GM23248 (cell line): ENCODE measurements around the gene TMEM161A. TPM values are rescaled to one million over a fixed set of nuclear protein-coding genes. Genes with fewer than 3 reads are reported as not detected.

Experiments
- DNase-seq: peaks from one replicate; pipeline ENCODE4 v3.0.0-alpha.2; 2015
- H2AFZ ChIP-seq: fragments of 200-600 bp; sonication (generic); 2 replicates; pipeline ENCODE4 v1.6.1; 2016; ENCODE audit warnings: antibody characterized with exemption
- H3F3A ChIP-seq: fragments of 200-600 bp; sonication (generic); 2 replicates; pipeline ENCODE4 v1.6.1; 2016; ENCODE audit warnings: mild to moderate bottlenecking, antibody characterized with exemption, mixed run types; ENCODE audit not compliant: insufficient read depth
- H3K27ac ChIP-seq: fragments of 200-600 bp; sonication (generic); 2 replicates; pipeline ENCODE4 v1.5.1; 2016; ENCODE audit warnings: mild to moderate bottlenecking
- H3K27me3 ChIP-seq: fragments of 200-600 bp; sonication (generic); replicated peaks from 2 replicates; pipeline ENCODE4 v1.6.1; 2016; ENCODE audit warnings: mild to moderate bottlenecking; ENCODE audit not compliant: insufficient read depth
- H3K36me3 ChIP-seq: fragments of 200-600 bp; sonication (generic); 2 replicates; pipeline ENCODE4 v1.6.1; 2016; ENCODE audit warnings: low read depth, mild to moderate bottlenecking
- H3K4me1 ChIP-seq: fragments of 200-600 bp; sonication (generic); 2 replicates; pipeline ENCODE4 v1.6.1; 2016; ENCODE audit warnings: mild to moderate bottlenecking; ENCODE audit not compliant: insufficient read depth
- H3K4me2 ChIP-seq: fragments of 200-600 bp; sonication (generic); one replicate; pipeline ENCODE4 v1.6.1; 2016; ENCODE audit warnings: mild to moderate bottlenecking; ENCODE audit not compliant: unreplicated experiment
- H3K4me3 ChIP-seq: fragments of 200-600 bp; sonication (generic); 2 replicates; pipeline ENCODE4 v1.5.1; 2016; ENCODE audit warnings: mild to moderate bottlenecking
- H3K79me2 ChIP-seq: fragments of 200-600 bp; sonication (generic); 2 replicates; pipeline ENCODE4 v1.6.1; 2016; ENCODE audit warnings: mild to moderate bottlenecking; ENCODE audit not compliant: insufficient read depth
- H3K9ac ChIP-seq: fragments of 200-600 bp; sonication (generic); 2 replicates; pipeline ENCODE4 v1.6.1; 2016; ENCODE audit warnings: mild to moderate bottlenecking
- H3K9me2 ChIP-seq: fragments of 200-600 bp; sonication (generic); 2 replicates; pipeline ENCODE4 v1.6.1; 2016; ENCODE audit warnings: mixed run types, mild to moderate bottlenecking, moderate library complexity; ENCODE audit not compliant: insufficient read depth
- H3K9me3 ChIP-seq: fragments of 200-600 bp; sonication (generic); one replicate; pipeline ENCODE4 v1.6.1; 2017; ENCODE audit warnings: low read depth
- H4K20me1 ChIP-seq: fragments of 200-600 bp; sonication (generic); 2 replicates; pipeline ENCODE4 v1.6.0; 2016; ENCODE audit not compliant: insufficient read depth
- EZH2 ChIP-seq: fragments of 200-600 bp; sonication (generic); IDR thresholded peaks from 2 replicates; pipeline ENCODE4 v1.6.1; 2018; ENCODE audit warnings: antibody characterized with exemption, mild to moderate bottlenecking; ENCODE audit not compliant: insufficient read depth, poor library complexity, severe bottlenecking
- EZH2phosphoT487 ChIP-seq: fragments of 200-600 bp; sonication (generic); IDR thresholded peaks from 2 replicates; pipeline ENCODE4 v1.6.1; 2018; ENCODE audit warnings: antibody characterized with exemption, moderate library complexity, mild to moderate bottlenecking, low read depth; ENCODE audit not compliant: insufficient read depth
- WGBS, 2 experiments: methylation state at CpG; one replicate each; pipeline ENCODE4 v1.1.6; 2015 to 2017; ENCODE audit warnings: low lambda C conversion rate in 2 of 2, low coverage in 1 of 2; ENCODE audit errors: missing lambda C conversion rate in 2 of 2; 5-methylcytosine and 5-hydroxymethylcytosine counted together
- in situ Hi-C: fragments of 300-500 bp; cut with MboI; formaldehyde crosslinking; loops from 2 replicates; pipeline ENCODE4 v1.15.0; 2020
- polyA plus RNA-seq: library from polyadenylated mRNA; unstranded; fragments of >200 nt; fragmentation: Nextera tagmentation; extraction: Ambion mirVana; gene quantifications from 2 replicates; pipeline ENCODE4 v1.2.1, GENCODE V29; 2016
- total RNA-seq: library from RNA; depleted of rRNA; stranded (reverse); fragments of >200 nt; shearing (Covaris generic); gene quantifications from 2 replicates; pipeline ENCODE4 v1.2.3, GENCODE V29; 2014

Gene TMEM161A
- total and polyA plus RNA-seq, 2 experiments from 2014 or later = 29.1 to 33.7 TPM

DNA sequence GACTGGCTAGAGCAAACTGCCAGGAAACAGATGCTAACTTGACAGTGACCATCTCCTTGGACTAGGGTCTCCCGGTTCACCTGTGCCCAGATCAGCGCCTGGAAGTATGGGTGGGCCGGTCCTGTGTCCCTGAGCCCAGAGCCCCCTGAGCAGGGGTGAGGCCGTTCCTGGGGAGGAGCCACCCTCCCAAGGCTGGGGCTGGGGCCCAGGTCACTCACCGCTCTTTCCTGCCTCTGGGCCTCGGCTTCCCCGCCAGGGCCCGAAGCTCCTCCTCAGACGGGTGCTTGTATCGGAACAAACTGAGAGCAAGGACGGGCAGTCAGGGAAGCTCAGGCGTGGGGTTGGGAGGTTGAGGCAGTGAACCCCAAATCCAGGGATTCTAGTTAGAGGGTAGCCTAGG is 5.4 kb downstream of the TMEM161A start:
- in situ Hi-C loops = no loop called here
- Histone ChIP-seq H3K4me3 (no peak overlapping the region), H3K9me2 (no peaks in the 10 kb centered on the region), H3K4me1 (no peaks in the 10 kb centered on the region), H3F3A (no peaks in the 10 kb centered on the region), H3K79me2 (0 out of 2 replicates have a peak, but pooled peaks cover 7% of the 10 kb centered on the region), H3K36me3 (no peaks in the 10 kb centered on the region), H3K4me2 (no peak overlapping the region), H3K27me3 (no peaks in the 10 kb centered on the region), H4K20me1 (no peaks in the 10 kb centered on the region), H3K9ac (no peak overlapping the region), H3K9me3 (no peaks in the 10 kb centered on the region), H2AFZ (no peak overlapping the region), H3K27ac (no peak overlapping the region)
- DNase-seq = no peak
- 85 to 89% methylated on average over 12 of the region's 12 CpGs for WGBS, 2 experiments
- TF ChIP-seq EZH2 (no peak), EZH2phosphoT487 (no peak)

DNA sequence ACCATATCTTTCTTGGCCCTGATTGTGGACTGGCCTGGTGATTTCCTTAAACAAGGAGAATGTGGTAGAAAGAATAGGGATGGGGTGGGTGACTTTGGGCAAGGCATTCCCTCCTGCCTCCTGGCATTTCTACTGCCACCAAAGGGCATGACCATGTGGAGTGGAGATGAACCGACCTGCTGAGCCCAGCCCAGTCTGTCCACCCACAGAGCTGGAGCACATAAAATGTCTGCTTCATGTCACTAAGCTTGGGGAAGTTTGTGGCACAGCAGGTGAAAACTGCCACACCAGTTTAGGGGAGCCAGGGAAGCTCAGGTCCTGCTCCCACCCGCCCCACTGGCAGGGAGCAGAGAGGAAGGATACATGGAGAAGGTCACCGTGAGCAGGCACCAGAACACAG is 6.3 kb downstream of the TMEM161A start:
- H3K36me3 ChIP-seq = no peaks in the 10 kb centered on the region
- H3K9ac ChIP-seq = no peak overlapping the region
- DNase-seq = no peak
- H3K4me1 ChIP-seq = no peaks in the 10 kb centered on the region
- no peak overlapping the region for H3K4me3 ChIP-seq
- no peaks in the 10 kb centered on the region for H4K20me1 ChIP-seq
- no peak for TF ChIP-seq EZH2
- TF ChIP-seq EZH2phosphoT487 = no peak
- H3K79me2 ChIP-seq = 0 out of 2 replicates have a peak, but pooled peaks cover under 1% of the 10 kb centered on the region
- no peak overlapping the region for H2AFZ ChIP-seq
- H3K9me3 ChIP-seq = no peaks in the 10 kb centered on the region
- H3K27ac ChIP-seq = no peak overlapping the region
- H3K4me2 ChIP-seq = no peak overlapping the region
- H3K27me3 ChIP-seq = no peaks in the 10 kb centered on the region
- no peaks in the 10 kb centered on the region for H3F3A ChIP-seq
- WGBS, 2 experiments = 84 to 89% methylated on average over 3 of the region's 3 CpGs
- no peaks in the 10 kb centered on the region for H3K9me2 ChIP-seq
- in situ Hi-C loops = no loop called here

DNA sequence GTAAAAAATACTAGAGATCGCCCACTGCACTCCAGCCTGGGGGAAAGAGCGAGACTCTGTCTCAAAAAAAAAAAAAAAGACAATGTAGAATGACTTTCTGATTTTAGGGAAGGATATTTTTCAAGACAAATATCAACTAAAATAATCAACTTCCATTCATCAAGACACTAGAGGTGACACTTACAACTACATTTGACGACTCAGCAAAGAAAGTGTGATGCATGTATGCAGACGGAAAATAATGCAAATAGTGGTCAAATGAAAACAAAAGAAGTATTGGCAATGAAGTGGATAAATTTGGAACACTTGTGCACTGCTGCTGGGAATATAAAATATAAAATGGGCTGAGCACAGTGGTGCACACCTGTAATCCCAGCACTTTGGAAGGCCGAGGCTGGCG is 12.2 kb downstream of the TMEM161A start:
- no peak overlapping the region for H3K27ac ChIP-seq
- no peak overlapping the region for H2AFZ ChIP-seq
- H3K27me3 ChIP-seq = no peaks in the 10 kb centered on the region
- no peak overlapping the region for H3K9ac ChIP-seq
- WGBS, 2 experiments = 96 to 97% methylated on average over 6 of the region's 6 CpGs
- H3K4me3 ChIP-seq = no peak overlapping the region
- no peaks in the 10 kb centered on the region for H3K9me2 ChIP-seq
- H3K36me3 ChIP-seq = no peaks in the 10 kb centered on the region; the same call in 1 of the 2 replicates
- no peak for TF ChIP-seq EZH2
- TF ChIP-seq EZH2phosphoT487 = no peak
- H3F3A ChIP-seq = no peaks in the 10 kb centered on the region
- H3K4me1 ChIP-seq = no peaks in the 10 kb centered on the region
- no peak overlapping the region for H3K4me2 ChIP-seq
- no peaks in the 10 kb centered on the region for H4K20me1 ChIP-seq
- H3K79me2 ChIP-seq = no peaks in the 10 kb centered on the region
- in situ Hi-C loops = no loop called here
- no peak for DNase-seq
- no peaks in the 10 kb centered on the region for H3K9me3 ChIP-seq

DNA sequence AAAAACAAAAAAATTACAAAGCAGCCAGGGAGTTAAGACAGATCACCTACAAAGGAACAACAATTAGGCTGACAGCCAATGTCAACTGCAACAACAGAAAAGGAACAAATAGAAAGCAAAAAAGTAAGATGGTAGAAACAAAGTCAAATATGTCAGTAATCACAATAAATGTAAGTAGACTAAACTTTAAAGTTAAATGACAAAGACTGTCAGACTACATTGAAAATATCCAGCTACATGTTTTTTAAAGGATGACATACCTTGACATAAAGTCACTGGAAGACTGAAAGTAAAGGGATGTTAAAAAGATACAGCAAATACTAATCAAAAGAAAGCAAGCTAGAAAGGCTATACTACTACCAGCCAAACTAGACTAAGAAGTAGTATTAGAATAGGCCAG is 14.9 kb downstream of the TMEM161A start:
- TF ChIP-seq EZH2 = no peak
- no peak for TF ChIP-seq EZH2phosphoT487
- no peak overlapping the region for H3K9ac ChIP-seq
- H3K27ac ChIP-seq = no peak overlapping the region
- no peak overlapping the region for H2AFZ ChIP-seq
- H3K9me3 ChIP-seq = no peaks in the 10 kb centered on the region
- no peaks in the 10 kb centered on the region for H4K20me1 ChIP-seq
- no peaks in the 10 kb centered on the region for H3K79me2 ChIP-seq
- no peaks in the 10 kb centered on the region for H3F3A ChIP-seq
- no peak for DNase-seq
- no peaks in the 10 kb centered on the region for H3K4me1 ChIP-seq
- H3K9me2 ChIP-seq = no peaks in the 10 kb centered on the region
- H3K4me3 ChIP-seq = no peak overlapping the region
- in situ Hi-C loops = no loop called here
- H3K36me3 ChIP-seq = no peaks in the 10 kb centered on the region; the same call in 1 of the 2 replicates
- no peaks in the 10 kb centered on the region for H3K27me3 ChIP-seq
- no peak overlapping the region for H3K4me2 ChIP-seq

DNA sequence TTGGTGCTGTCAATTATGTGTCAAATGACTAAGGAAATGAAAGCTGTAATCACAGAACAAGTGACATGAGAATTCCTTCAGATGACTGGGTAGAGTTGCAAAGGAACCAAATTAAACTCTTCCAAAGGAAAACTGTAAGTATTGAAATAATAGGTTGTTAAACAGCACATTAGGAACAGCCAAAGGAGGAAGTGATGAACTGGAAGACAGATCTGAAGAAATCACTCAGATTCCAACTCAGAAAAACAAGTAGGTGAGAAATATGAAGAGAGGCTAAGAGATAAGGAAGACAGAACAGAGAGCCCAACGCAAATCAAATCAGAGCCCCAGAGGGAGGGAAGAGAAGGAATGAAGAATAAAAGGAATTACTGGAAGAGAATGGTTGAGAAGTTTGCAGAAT is 15.4 kb downstream of the TMEM161A start:
- H3K79me2 ChIP-seq = no peaks in the 10 kb centered on the region
- H3F3A ChIP-seq = no peaks in the 10 kb centered on the region
- WGBS, 2 experiments = 94 to 100% methylated on average over 1 of the region's 1 CpG
- H3K36me3 ChIP-seq = no peaks in the 10 kb centered on the region; the same call in 1 of the 2 replicates
- no peak overlapping the region for H3K4me3 ChIP-seq
- no peak for DNase-seq
- no peaks in the 10 kb centered on the region for H3K4me1 ChIP-seq
- H3K9me2 ChIP-seq = no peaks in the 10 kb centered on the region
- in situ Hi-C loops = no loop called here
- no peak overlapping the region for H3K9ac ChIP-seq
- no peak overlapping the region for H2AFZ ChIP-seq
- TF ChIP-seq EZH2phosphoT487 (no peak), EZH2 (no peak)
- H3K4me2 ChIP-seq = no peak overlapping the region
- no peaks in the 10 kb centered on the region for H3K9me3 ChIP-seq
- H3K27me3 ChIP-seq = no peaks in the 10 kb centered on the region
- H4K20me1 ChIP-seq = no peaks in the 10 kb centered on the region
- no peak overlapping the region for H3K27ac ChIP-seq
